AG04450 (cell line): ENCODE measurements around the gene MAPKAP1. TPM values are rescaled to one million over a fixed set of nuclear protein-coding genes. Genes with fewer than 3 reads are reported as not detected.

Experiments
- CTCF ChIA-PET: fragments of 300-600, 350-600 bp; formaldehyde crosslinking; extraction: SDS; loops from one replicate; lab custom pipeline; 2022; ENCODE audit warnings: antibody characterized with exemption, inconsistent platforms; lab: Charles Lee
- POLR2A ChIA-PET: fragments of 350-600 bp; formaldehyde crosslinking; extraction: SDS; loops from one replicate; lab custom pipeline; 2021; ENCODE audit warnings: antibody characterized with exemption, inconsistent platforms; lab: Yijun Ruan, JAX
- DNase-seq: peaks from one replicate; pipeline ENCODE4 v3.0.0-alpha.2; 2011; ENCODE audit warnings: low read depth, low spot score
- H3K27ac ChIP-seq: one replicate; pipeline ENCODE4 v1.5.1; 2012; ENCODE audit warnings: low read depth, low read length, control low read depth
- H3K27me3 ChIP-seq: one replicate; pipeline ENCODE4 v1.6.0; 2012; ENCODE audit warnings: low read length; ENCODE audit not compliant: control insufficient read depth, insufficient read depth
- H3K4me3 ChIP-seq: 2 replicates; pipeline ENCODE4 v1.5.1; 2011; ENCODE audit warnings: mild to moderate bottlenecking, low read depth, low read length, control low read depth
- H3K9me3 ChIP-seq: 2 replicates; pipeline ENCODE4 v1.5.1; 2012; ENCODE audit warnings: low read length; ENCODE audit not compliant: control insufficient read depth, insufficient read depth
- CTCF ChIP-seq: IDR thresholded peaks from 2 replicates; pipeline ENCODE4 v1.5.1; 2011; ENCODE audit warnings: low read depth, low read length, control low read depth, inconsistent platforms
- polyA plus RNA-seq: library from polyadenylated mRNA; depleted of rRNA; stranded (reverse); fragments of >200 nt; gene quantifications from 2 replicates; pipeline ENCODE4 v1.2.3, GENCODE V29; 2011

Gene MAPKAP1
- polyA plus RNA-seq, 1 experiment: 140 TPM

GRCh38 chr9:125430161-125431011, 276.6 kb downstream of the MAPKAP1 start:
- Histone ChIP-seq H3K4me3 (no peak overlapping the region), H3K9me3 (no peaks in the 10 kb centered on the region; the same call in 1 of the 2 replicates), H3K27me3 (no peaks in the 10 kb centered on the region), H3K27ac (no peak overlapping the region)
- no peak for DNase-seq
- ChIA-PET CTCF (no interaction called here), POLR2A (no interaction called here)
- no peak for TF ChIP-seq CTCF

- DNase-seq: no peak
- Histone ChIP-seq H3K9me3 (no peaks in the 10 kb centered on the region; the same call in 1 of the 2 replicates), H3K27me3 (no peaks in the 10 kb centered on the region), H3K4me3 (no peak overlapping the region), H3K27ac (no peak overlapping the region)
- CTCF ChIA-PET: no interaction called here
- TF ChIP-seq CTCF: no peak
- POLR2A ChIA-PET: no interaction called here
Measured at GRCh38 chr9:125429476-125430160, 277.4 kb downstream of the MAPKAP1 start.

- Histone ChIP-seq H3K9me3 (no peaks in the 10 kb centered on the region; the same call in 1 of the 2 replicates), H3K4me3 (no peak overlapping the region), H3K27ac (no peak overlapping the region), H3K27me3 (no peaks in the 10 kb centered on the region)
- POLR2A ChIA-PET: no interaction called here
- TF ChIP-seq CTCF: no peak
- DNase-seq: no peak
- CTCF ChIA-PET: no interaction called here
Measured at GRCh38 chr9:125428902-125429467, 278.0 kb downstream of the MAPKAP1 start.

- DNase-seq: no peak
- H3K27ac ChIP-seq: no peak overlapping the region
- no peaks in the 10 kb centered on the region for H3K27me3 ChIP-seq
- TF ChIP-seq CTCF: peak; percentile 52
- no peaks in the 10 kb centered on the region; the same call in 1 of the 2 replicates for H3K9me3 ChIP-seq
- CTCF ChIA-PET: interaction anchor here (1.0 kb wide), 1 partner anchor 130 kb away, joined by 3 read pairs; no protein-coding TSS in a partner anchor
- POLR2A ChIA-PET: no interaction called here
- H3K4me3 ChIP-seq: no peak overlapping the region
Measured at GRCh38 chr9:125428060-125428901, 278.7 kb downstream of the MAPKAP1 start.
